GM19025 (cell line): ENCODE results near the gene PPP2R2C.

Experiments used
- ATAC-seq: cut with Tn5 transposase; IDR thresholded peaks from one replicate; pipeline ENCODE4 v1.9.1; 2021; ENCODE audit warnings: mild to moderate bottlenecking, low read depth, moderate library complexity; ENCODE audit not compliant: unreplicated experiment

Gene PPP2R2C

GRCh38 chr4:6349896-6350603 lies 122.4 kb downstream of the PPP2R2C start:
- no peak for ATAC-seq

DNA sequence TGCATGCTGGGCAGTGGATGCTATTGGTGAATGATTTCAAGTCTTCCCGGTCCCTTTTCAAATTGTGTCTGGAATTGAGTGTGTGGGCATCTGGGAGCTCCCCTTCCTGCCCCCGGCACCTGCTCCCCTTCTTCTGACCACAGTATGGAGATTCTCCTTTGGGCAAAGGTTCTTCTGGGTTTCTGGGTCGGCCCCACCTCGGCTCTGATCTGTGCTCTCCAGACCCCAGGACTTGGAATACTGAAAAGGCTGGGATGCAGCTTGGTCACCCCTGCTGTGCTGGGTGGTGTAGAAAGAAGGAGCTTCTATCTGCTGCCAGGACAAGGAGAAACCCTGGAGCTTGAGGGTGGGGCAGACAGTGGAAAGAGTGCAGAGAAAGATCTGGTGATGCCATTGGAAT lies 124.0 kb downstream of the PPP2R2C start:
- no peak for ATAC-seq

GRCh38 chr4:6347511-6348045 lies 124.8 kb downstream of the PPP2R2C start:
- no peak for ATAC-seq

GRCh38 chr4:6346373-6347110 lies 125.9 kb downstream of the PPP2R2C start:
- no peak for ATAC-seq

DNA sequence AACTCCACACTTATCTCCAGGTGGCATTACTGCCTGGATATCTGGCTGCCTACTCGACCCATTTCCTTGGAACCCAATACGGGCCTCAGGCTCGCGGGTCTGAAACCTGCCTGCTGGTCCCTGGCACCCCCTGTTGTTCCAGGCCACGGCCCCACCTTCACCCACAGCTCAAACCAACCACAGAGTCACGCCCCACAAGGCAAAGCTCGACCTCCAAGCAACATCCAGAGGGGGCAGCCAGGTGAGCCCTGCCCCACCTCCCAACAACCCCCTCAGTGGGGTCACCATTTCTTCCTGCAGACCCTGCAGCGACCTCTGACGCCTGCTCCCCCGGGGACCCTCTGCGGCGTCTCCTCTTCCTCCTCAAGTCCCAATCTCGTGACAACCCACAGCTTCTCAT lies 126.5 kb downstream of the PPP2R2C start:
- no peak for ATAC-seq

- ATAC-seq: no peak
These were observed 127.2 kb downstream of the PPP2R2C start for GRCh38 chr4:6345096-6345830.

DNA sequence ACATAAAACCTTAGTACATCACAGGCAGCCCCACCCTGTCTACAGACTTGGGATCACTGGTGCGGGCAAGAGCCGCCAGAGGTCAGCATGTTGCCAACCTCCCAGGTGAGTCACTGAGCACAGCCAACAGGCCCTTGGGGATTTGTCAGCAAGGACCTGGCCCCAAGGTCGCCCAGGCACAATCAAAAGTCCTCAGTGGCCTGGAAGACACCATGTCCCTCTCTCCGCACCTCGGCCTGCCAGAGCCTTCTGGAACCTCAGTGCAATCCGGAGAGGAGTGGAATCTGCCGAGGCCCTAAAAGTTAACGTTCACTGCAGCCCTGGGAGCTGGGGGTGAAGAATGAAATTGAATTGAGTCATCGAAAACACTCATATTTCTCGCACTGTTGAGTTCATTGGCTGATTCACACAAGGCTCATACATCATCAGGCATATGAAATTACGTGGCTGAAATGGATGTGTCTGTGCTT lies 128.4 kb downstream of the PPP2R2C start:
- ATAC-seq: no peak

GRCh38 chr4:6342530-6343293 lies 129.7 kb downstream of the PPP2R2C start:
- ATAC-seq: no peak

- no peak for ATAC-seq
These were observed 130.7 kb downstream of the PPP2R2C start for GRCh38 chr4:6341696-6342095.

DNA sequence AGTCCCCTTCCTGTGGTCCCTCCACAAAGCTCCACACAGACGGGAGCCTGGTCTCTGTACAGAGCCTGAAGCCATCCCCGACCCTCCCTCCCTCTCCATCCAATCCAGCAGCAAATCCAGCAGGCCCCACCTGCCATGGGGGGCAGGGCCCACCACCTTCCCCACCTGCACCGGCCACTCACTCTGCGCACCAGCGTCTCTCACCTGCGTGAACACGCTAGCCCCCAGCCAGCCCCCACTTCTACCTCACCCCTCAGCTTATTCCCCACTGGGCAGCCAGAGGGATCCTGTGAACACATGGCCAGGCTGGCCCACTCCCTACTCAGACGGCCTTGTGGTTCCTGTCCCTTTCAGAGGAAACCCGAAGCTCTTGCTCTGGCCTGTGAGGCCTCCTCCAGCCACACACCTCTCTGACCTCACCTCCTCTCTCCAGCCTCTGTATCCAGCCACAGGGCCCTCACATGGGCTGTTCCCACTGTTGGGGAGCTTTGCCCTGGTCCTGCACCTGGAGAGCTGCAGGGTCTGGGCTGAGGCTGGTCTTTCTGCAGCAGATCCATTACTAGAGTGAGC lies 131.9 kb downstream of the PPP2R2C start:
- no peak for ATAC-seq

DNA sequence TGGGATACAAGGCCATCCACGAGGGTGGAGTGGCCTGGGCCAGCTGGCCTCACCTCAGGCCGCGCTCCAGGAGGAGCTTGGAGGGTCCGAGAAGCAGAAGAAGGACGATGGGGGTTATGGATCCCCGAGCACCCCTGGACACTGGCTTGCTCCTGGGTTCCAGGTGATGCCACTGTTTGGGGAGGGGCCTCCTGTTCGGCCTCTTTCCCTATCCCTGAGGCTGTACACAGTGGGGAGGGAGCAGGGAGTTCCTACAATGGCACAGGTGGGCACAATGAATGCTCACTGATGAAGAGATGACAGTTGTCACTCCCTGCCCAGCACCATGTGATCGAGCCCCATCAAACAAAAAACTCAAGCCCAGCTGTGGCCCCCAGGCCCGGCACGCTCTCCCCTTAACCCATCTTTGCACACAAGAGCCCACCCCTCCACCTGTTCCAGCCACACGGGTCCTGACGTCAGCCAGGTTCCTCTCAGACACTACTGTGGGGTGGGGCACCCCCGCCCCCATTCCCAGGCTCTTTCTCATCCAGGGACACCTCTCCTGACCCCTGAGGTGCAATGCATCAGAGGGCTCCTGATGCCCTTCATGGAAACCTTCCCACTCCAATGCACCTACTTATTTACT lies 132.5 kb downstream of the PPP2R2C start:
- no peak for ATAC-seq

DNA sequence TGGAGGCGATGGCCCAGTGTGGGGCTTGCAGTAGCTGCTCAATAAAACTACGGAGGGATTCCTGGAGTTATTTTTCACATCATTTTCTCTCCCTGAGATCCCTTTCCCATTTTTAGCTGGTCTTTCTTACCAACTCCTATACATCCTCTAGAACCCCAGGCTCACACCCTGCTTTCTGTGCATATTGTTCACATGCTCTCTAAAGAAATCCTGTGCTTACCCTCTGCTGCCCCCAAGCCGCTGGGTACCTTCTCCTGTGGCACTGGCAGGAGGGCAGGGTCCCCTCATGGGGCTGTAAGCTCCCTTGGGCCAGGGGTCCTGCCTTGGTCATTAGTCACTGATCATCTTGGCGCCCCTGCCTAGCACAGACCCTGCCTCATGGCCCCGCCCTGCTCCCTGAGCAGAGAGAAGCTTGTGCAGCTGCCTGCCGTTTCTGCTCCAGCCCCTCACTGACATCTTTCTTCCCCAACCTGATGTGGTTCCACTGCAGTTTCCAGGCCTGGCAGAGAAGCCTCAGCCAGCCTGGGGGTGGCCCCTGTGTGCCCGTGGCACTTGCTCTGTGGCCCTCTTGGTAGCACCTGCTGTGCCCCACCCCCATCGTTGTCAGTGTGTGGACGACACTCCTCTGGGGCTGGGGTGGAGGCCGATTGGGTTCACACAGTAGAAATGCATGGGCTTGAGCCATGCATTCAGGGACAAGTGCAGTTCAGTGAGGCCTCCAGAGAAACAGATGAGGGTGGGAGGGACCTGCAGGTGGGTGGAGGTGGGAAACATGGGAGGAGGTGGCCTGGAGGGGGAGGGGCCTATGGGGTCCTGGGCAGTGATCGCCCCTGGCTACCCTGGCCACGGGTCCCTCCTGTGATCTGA lies 133.2 kb downstream of the PPP2R2C start:
- no peak for ATAC-seq

GRCh38 chr4:6338175-6338950 lies 134.1 kb downstream of the PPP2R2C start:
- ATAC-seq: no peak

GRCh38 chr4:6337331-6337935 lies 135.0 kb downstream of the PPP2R2C start:
- no peak for ATAC-seq

- ATAC-seq: no peak
These were observed 136.2 kb downstream of the PPP2R2C start for GRCh38 chr4:6336166-6336565.

DNA sequence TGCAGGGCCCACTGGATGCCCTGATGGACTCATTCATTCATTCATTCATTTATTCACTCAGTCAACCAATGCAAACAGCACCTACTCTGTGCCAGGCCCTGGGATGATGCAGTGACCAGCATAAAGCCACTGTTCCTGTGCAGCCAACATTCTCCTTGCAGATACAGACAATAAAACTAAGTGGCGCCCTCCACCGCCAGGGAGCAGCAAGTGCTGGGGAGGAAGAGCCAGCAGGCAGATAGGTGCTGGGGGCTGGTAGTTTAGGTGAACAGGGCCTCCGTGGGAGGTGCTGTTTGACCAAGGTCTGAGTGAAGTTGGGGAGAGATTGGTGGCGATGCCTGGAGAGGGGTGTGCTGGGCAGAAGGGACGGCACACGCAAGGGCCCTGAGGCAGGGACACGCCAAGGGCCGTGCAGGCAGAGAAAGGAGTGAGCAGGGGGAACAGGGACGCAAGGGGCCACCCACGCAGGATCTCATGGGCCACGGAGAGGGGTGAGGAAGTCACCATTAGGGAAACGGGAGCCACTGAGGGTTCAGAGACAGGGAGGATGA lies 137.3 kb downstream of the PPP2R2C start:
- no peak for ATAC-seq

DNA sequence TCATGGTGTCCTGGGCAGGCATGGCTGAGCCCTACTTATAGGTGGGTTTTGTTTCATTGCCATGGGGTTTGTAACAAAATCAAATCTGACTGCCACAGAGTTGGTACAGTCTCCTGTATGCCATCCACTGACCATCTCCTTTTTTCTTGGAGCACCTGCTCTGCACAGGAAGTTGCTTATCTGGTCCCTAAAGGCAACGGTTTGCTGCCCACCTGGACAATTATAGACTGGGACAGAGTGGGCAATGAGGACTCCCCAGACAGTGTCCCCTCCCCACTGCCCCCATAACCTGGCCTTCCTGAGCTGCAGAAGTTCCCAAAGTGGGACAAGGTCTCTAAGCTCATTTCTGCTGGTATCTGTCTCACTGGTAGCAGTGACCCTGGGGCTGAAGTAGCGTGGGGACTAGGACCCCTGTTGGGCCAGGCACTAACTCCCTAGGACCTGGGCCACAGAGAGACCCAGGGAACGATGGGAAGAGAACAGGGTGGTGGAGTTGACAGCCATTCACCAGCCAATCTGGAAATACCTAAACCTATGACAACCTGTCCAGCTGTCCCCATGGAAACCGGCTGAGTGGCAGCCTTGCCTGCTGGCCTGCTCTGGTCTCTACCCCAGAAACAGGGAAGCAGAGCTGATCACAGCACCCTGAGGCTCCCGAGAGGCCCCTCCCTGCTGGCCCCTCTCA lies 138.1 kb downstream of the PPP2R2C start:
- ATAC-seq: no peak
